ENCODE data around the gene CACNA1B. TPM values are rescaled to one million over a fixed set of nuclear protein-coding genes. Genes with fewer than 3 reads are reported as not detected.

CACNA1B gene
- total and polyA plus RNA-seq, 2 experiments from 2014 or later, result 0.39 to 0.60 TPM

GRCh38 chr9:137891588-137892423 lies 14.2 kb downstream of the CACNA1B start:
- H3K4me3 ChIP-seq, result no peak overlapping the region
- no peak for DNase-seq (ENCODE audit: low read depth in 1 of 2, low spot score in 1 of 2)
- H3K9me3 ChIP-seq (ENCODE audit: low read depth), result no peaks in the 10 kb centered on the region
- no peaks in the 10 kb centered on the region for H3K27me3 ChIP-seq
- H3K36me3 ChIP-seq, result no peaks in the 10 kb centered on the region
- no peaks in the 10 kb centered on the region for H3K4me1 ChIP-seq (ENCODE audit: low read depth)
- no peak for TF ChIP-seq CTCF (IDR thresholded peaks at IDR 0.05; ENCODE audit: low read depth, low read length)
- no peak overlapping the region for H3K27ac ChIP-seq

GRCh38 chr9:137892424-137893191 lies 15.0 kb downstream of the CACNA1B start:
- TF ChIP-seq CTCF (IDR thresholded peaks at IDR 0.05; ENCODE audit: low read depth, low read length), result no peak
- H3K9me3 ChIP-seq (ENCODE audit: low read depth), result no peaks in the 10 kb centered on the region
- H3K27me3 ChIP-seq, result no peaks in the 10 kb centered on the region
- no peak for DNase-seq (ENCODE audit: low read depth in 1 of 2, low spot score in 1 of 2)
- H3K4me3 ChIP-seq, result no peak overlapping the region
- no peaks in the 10 kb centered on the region for H3K4me1 ChIP-seq (ENCODE audit: low read depth)
- no peaks in the 10 kb centered on the region for H3K36me3 ChIP-seq
- no peak overlapping the region for H3K27ac ChIP-seq

GRCh38 chr9:137893670-137894069 lies 16.1 kb downstream of the CACNA1B start:
- H3K36me3 ChIP-seq, result no peaks in the 10 kb centered on the region
- no peaks in the 10 kb centered on the region for H3K27me3 ChIP-seq
- DNase-seq (ENCODE audit: low read depth in 1 of 2, low spot score in 1 of 2), result no peak
- TF ChIP-seq CTCF (IDR thresholded peaks at IDR 0.05; ENCODE audit: low read depth, low read length), result no peak
- H3K4me1 ChIP-seq (ENCODE audit: low read depth), result no peaks in the 10 kb centered on the region
- H3K4me3 ChIP-seq, result no peak overlapping the region
- no peak overlapping the region for H3K27ac ChIP-seq
- no peaks in the 10 kb centered on the region for H3K9me3 ChIP-seq (ENCODE audit: low read depth)

GRCh38 chr9:137899551-137900360 lies 22.2 kb downstream of the CACNA1B start:
- H3K4me1 ChIP-seq (ENCODE audit: low read depth), result no peaks in the 10 kb centered on the region
- H3K27ac ChIP-seq, result no peak overlapping the region
- no peaks in the 10 kb centered on the region for H3K36me3 ChIP-seq
- no peak for DNase-seq (ENCODE audit: low read depth in 1 of 2, low spot score in 1 of 2)
- no peaks in the 10 kb centered on the region for H3K27me3 ChIP-seq
- no peak for TF ChIP-seq CTCF (IDR thresholded peaks at IDR 0.05; ENCODE audit: low read depth, low read length)
- H3K4me3 ChIP-seq, result no peak overlapping the region
- no peaks in the 10 kb centered on the region for H3K9me3 ChIP-seq (ENCODE audit: low read depth)

- H3K4me1 ChIP-seq (ENCODE audit: low read depth), result no peaks in the 10 kb centered on the region
- DNase-seq (ENCODE audit: low read depth in 1 of 2, low spot score in 1 of 2), result no peak
- H3K4me3 ChIP-seq, result no peak overlapping the region
- no peak for TF ChIP-seq CTCF (IDR thresholded peaks at IDR 0.05; ENCODE audit: low read depth, low read length)
- no peaks in the 10 kb centered on the region for H3K9me3 ChIP-seq (ENCODE audit: low read depth)
- H3K36me3 ChIP-seq, result no peaks in the 10 kb centered on the region
- no peak overlapping the region for H3K27ac ChIP-seq
- no peaks in the 10 kb centered on the region for H3K27me3 ChIP-seq
These were observed 23.2 kb downstream of the CACNA1B start for GRCh38 chr9:137900584-137901310.
